ENCODE data around the gene RRN3. TPM values are rescaled to one million over a fixed set of nuclear protein-coding genes. Genes with fewer than 3 reads are reported as not detected.
A peak's percentile ranks its signal among the peaks of the same experiment; 100 is the strongest.

Gene RRN3
- total RNA-seq, 4 donors from 2014 or later: 24.7 to 56.9 (median 38.1) TPM

DNA sequence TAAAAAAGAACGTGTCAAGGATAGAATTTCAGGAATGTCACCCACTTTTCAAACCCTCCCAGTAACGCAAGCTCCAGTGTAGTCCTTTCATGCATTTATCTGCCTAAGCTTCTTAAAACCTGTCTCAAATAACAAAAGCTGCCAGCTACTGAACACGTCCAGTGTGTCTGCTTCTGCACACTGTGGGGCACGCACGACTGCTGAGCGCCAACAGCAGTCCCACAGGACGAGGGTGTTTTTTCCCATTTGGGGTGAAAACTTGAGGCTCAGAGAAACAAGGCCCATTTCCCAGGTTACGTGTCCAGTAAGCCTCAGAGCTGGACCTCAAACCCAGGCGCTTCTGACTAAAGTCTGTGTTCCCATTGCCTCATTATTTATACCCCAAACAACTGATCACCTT is 55.4 kb downstream of the RRN3 start:
- Histone ChIP-seq H3K4me1 (peaks cover 0 to 6% of the 10 kb centered on the region in 2 donors), H3K27ac (no peak overlapping the region), H3K9me3 (no peaks in the 10 kb centered on the region), H3K4me3 (no peak overlapping the region), H3K36me3 (no peaks in the 10 kb centered on the region), H3K27me3 (no peaks in the 10 kb centered on the region)
- TF ChIP-seq POLR2A (IDR thresholded peaks at IDR 0.05): no peak
- no peak for TF ChIP-seq CTCF (IDR thresholded peaks at IDR 0.05)
- intact Hi-C loops (cut with DNase I; ENCODE audit: low total_unique reads): no loop called here
- no peak for DNase-seq

DNA sequence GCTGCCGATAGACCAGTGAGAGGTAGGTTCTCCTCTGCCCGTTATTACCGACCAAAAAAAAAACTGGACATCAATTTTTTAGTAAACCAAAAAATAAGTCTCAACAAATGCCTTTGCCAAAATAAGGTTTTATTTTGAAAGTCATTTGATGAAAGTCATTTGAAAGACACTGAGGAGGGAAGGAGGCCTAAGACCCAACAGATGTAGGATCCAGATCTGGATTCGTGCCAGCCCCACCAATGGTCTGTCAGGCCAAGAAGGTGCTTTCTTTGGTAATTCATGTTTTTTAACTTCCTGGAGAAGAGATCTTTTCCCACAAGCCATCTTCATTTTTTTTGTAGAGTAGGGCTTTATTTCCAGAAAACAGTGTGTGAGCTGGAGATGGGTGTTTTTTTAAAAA is 56.3 kb downstream of the RRN3 start:
- Histone ChIP-seq H3K9me3 (no peaks in the 10 kb centered on the region), H3K4me3 (no peak overlapping the region), H3K4me1 (peaks cover 0 to 6% of the 10 kb centered on the region in 2 donors), H3K27ac (no peak overlapping the region), H3K27me3 (no peaks in the 10 kb centered on the region), H3K36me3 (no peaks in the 10 kb centered on the region)
- TF ChIP-seq POLR2A (IDR thresholded peaks at IDR 0.05) (no peak), CTCF (IDR thresholded peaks at IDR 0.05) (no peak)
- DNase-seq: no peak
- intact Hi-C loops (cut with DNase I; ENCODE audit: low total_unique reads): no loop called here

DNA sequence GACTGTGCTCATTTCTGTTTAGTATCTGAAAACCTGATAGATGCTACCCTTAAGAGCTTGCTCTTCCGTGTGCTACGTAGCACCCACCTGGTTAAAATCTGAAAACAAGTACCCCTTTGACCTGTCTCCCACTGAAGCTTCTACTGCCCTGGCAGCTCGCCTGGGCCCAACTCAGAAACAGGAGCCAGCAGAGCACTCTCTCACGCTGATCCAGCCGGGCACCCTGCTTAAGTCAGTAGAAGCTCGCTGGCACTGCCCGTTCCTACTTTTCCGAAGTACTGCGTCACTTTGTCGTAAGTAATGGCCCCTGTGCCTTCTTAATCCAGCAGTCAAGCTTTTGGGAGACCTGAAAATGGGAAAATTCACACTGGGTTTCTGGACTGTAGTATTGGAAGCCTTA is 57.1 kb downstream of the RRN3 start:
- TF ChIP-seq POLR2A (IDR thresholded peaks at IDR 0.05): no peak
- no peak for TF ChIP-seq CTCF (IDR thresholded peaks at IDR 0.05)
- Histone ChIP-seq H3K4me3 (no peak overlapping the region), H3K27ac (no peak overlapping the region), H3K9me3 (no peaks in the 10 kb centered on the region), H3K27me3 (no peaks in the 10 kb centered on the region), H3K4me1 (peaks cover 0 to 6% of the 10 kb centered on the region in 2 donors), H3K36me3 (no peaks in the 10 kb centered on the region)
- DNase-seq: no peak
- intact Hi-C loops (cut with DNase I; ENCODE audit: low total_unique reads): no loop called here

DNA sequence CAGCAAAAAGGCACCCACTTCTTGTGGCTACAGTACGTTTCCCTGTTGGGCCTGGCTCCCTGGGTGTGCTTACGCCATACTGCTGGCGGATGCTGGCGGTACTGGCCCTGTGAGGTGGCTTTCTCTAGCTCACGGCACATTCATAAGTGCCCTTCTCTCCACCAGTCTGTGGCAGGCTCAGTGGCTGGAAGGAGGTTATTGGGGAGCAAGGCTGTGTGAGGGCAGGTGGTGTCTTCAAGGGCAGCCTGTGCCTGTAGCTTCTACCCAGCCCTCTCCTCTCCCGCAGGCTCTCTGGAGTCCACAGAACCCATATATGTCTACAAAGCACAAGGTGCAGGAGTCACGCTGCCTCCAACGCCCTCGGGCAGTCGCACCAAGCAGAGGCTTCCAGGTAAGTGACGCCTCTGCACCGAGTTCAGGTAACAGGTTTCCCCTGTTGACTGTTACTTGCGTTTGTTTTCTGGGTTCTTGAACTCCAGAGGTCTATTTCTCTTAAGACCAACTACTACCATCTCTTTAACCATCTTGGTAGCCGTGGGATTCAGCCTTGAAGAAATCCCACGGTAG is 58.8 kb downstream of the RRN3 start:
- Histone ChIP-seq H3K4me1 (no peaks in the 10 kb centered on the region), H3K27me3 (no peaks in the 10 kb centered on the region), H3K36me3 (no peaks in the 10 kb centered on the region), H3K4me3 (no peak overlapping the region), H3K9me3 (no peaks in the 10 kb centered on the region), H3K27ac (no peak overlapping the region)
- intact Hi-C loops (cut with DNase I; ENCODE audit: low total_unique reads): no loop called here
- TF ChIP-seq POLR2A (IDR thresholded peaks at IDR 0.05) (no peak), CTCF (IDR thresholded peaks at IDR 0.05) (no peak)
- peak in 1 of 2 donors; percentile 10 for DNase-seq

DNA sequence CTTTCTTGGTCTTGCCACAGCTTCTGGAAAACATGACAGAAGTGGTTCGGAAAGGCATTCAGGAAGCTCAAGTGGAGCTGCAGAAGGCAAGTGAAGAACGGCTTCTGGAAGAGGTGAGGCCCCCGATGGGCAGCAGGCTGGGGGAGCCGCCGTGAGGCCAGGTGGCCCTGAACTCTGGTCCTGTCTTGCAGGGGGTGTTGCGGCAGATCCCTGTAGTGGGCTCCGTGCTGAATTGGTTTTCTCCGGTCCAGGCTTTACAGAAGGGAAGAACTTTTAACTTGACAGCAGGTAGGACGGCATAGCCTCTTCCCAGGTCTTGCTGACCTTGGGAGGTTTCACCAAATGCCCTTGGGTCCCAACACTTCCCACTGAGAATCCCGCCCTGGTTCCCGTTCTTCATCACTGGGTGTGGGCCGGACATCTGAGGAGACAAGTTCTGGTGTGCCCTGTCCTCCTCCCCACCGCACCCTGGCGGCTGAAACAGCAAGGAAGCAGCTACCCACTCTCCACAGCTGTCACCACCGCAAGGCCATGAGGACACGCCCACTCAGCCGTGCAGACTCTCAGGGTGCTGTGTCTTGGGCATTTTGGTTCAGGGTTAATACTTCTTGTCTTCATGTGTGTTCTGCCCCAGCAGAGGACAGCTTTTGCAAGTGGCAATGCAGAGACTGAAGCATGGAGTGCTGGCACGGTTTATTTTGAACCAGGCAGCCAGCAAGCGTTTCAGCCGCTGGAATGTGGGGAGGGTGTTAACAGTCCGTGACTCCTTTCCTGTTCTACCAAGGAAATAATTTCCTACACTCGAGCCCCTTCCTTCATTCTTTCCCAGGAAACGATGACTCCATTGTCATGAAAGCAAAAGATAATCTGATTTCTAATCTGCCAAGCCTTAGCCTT is 59.6 kb downstream of the RRN3 start:
- no peak for TF ChIP-seq POLR2A (IDR thresholded peaks at IDR 0.05)
- peak in 1 of 4 experiments; percentile 6 for TF ChIP-seq CTCF (IDR thresholded peaks at IDR 0.05)
- Histone ChIP-seq H3K4me1 (no peaks in the 10 kb centered on the region), H3K27ac (no peak overlapping the region), H3K4me3 (no peak overlapping the region), H3K9me3 (no peaks in the 10 kb centered on the region), H3K36me3 (no peaks in the 10 kb centered on the region), H3K27me3 (no peaks in the 10 kb centered on the region)
- intact Hi-C loops (cut with DNase I; ENCODE audit: low total_unique reads): no loop called here
- no peak for DNase-seq
